Panc1 (cell line): ENCODE results near the gene BACH2. TPM values are rescaled to one million over a fixed set of nuclear protein-coding genes. Genes with fewer than 3 reads are reported as not detected.

ENCODE experiments used
- ATAC-seq: fragments of 200-7000 bp; cut with Tn5 transposase; 2 replicates; pipeline ENCODE4 v1.9.1; 2020; ENCODE audit warnings: mild to moderate bottlenecking, moderate library complexity
- BruUV-seq: library from RNA; stranded (reverse); fragments of 400-500 nt; replicated peaks from 2 replicates; lab custom pipeline; 2021; lab: Mats Ljungman, UMichigan
- CTCF ChIA-PET: fragments of 300-600 bp; sonication (Branson Sonifier 250); formaldehyde crosslinking; loops from one replicate; lab custom pipeline; 2022; ENCODE audit warnings: antibody characterized with exemption; lab: Charles Lee
- POLR2A ChIA-PET: fragments of 300-600 bp; sonication (Branson Sonifier 250); formaldehyde crosslinking; loops from one replicate; lab custom pipeline; 2022; ENCODE audit warnings: antibody characterized with exemption; lab: Charles Lee
- DNase-seq: peaks from one replicate; pipeline ENCODE4 v3.0.0-alpha.2; 2010; ENCODE audit warnings: low read depth, low spot score
- H3K27ac ChIP-seq: 2 replicates; pipeline ENCODE4 v1.5.1; 2011; ENCODE audit warnings: mild to moderate bottlenecking, low read length, inconsistent platforms
- H3K27me3 ChIP-seq: fragments of 200-500 bp; sonication (Bioruptor generic); 2 replicates; pipeline ENCODE4 v1.6.0; 2014; ENCODE audit warnings: low read length, inconsistent platforms; ENCODE audit not compliant: control insufficient read depth, insufficient read depth
- H3K36me3 ChIP-seq: fragments of 200-500 bp; sonication (Bioruptor generic); 2 replicates; pipeline ENCODE4 v1.5.1; 2014; ENCODE audit warnings: inconsistent platforms, mild to moderate bottlenecking, low read length, moderate library complexity; ENCODE audit not compliant: control insufficient read depth, insufficient read depth
- H3K4me1 ChIP-seq: 2 replicates; pipeline ENCODE4 v1.5.1; 2011; ENCODE audit warnings: inconsistent platforms, mild to moderate bottlenecking, low read length, moderate library complexity; ENCODE audit not compliant: control insufficient read depth, insufficient read depth
- H3K4me3 ChIP-seq, 2 experiments: 2 replicates each; pipeline ENCODE4 v1.5.1; 2011 to 2012; ENCODE audit warnings: low read depth in 2 of 2, low read length in 2 of 2, mild to moderate bottlenecking in 2 of 2, inconsistent platforms in 1 of 2, moderate library complexity in 1 of 2
- H3K9me3 ChIP-seq: fragments of 200-500 bp; sonication (Bioruptor generic); 2 replicates; pipeline ENCODE4 v1.5.1; 2014; ENCODE audit warnings: low read depth, mild to moderate bottlenecking, inconsistent platforms, low read length, moderate library complexity; ENCODE audit not compliant: control insufficient read depth, insufficient read depth
- POLR2AphosphoS5 ChIP-seq: IDR thresholded peaks from 2 replicates; pipeline ENCODE4 v1.6.1; 2012; ENCODE audit warnings: mild to moderate bottlenecking, low read depth, low read length, moderate library complexity
- SIN3A ChIP-seq: IDR thresholded peaks from 2 replicates; pipeline ENCODE4 v1.6.1; 2012; ENCODE audit warnings: low read depth, mild to moderate bottlenecking, low read length, moderate library complexity, borderline replicate concordance; ENCODE audit not compliant: insufficient read depth
- TCF7L2 ChIP-seq: IDR thresholded peaks from 2 replicates; pipeline ENCODE4 v1.6.1; 2011; ENCODE audit warnings: mild to moderate bottlenecking, low read depth, low read length, inconsistent platforms
- in situ Hi-C: cut with HindIII; loops from 2 replicates; pipeline ENCODE4 v1.10.0; 2016; ENCODE audit warnings: low sequenced_read_pairs, low pct_unique_long_range_greater_than_20kb
- intact Hi-C: fragments of 100-400 bp; cut with micrococcal nuclease; formaldehyde crosslinking; loops from one replicate; pipeline ENCODE4 v1.10.0; 2022; ENCODE audit not compliant: unreplicated experiment
- total RNA-seq: library from RNA; stranded (reverse); gene quantifications from one replicate; pipeline ENCODE4 v1.2.1, GENCODE V29; 2021; ENCODE audit not compliant: unreplicated experiment
- TF ChIP-seq, protein P1 (sequence below), 2 experiments: IDR thresholded peaks; 2 replicates each; pipeline ENCODE4 v1.6.1; 2011 to 2012; ENCODE audit warnings: low read depth in 2 of 2, control low read depth in 1 of 2, low read length in 1 of 2, mild to moderate bottlenecking in 1 of 2, moderate library complexity in 1 of 2; ENCODE audit not compliant: insufficient read depth in 1 of 2
- TF ChIP-seq, protein P2 (sequence below): fragments of 450-650 bp; IDR thresholded peaks from 2 replicates; pipeline ENCODE4 v1.5.1; 2017; ENCODE audit warnings: mild to moderate bottlenecking

The BACH2 gene
- total RNA-seq, 1 experiment from 2014 or later: 1.6 TPM

DNA sequence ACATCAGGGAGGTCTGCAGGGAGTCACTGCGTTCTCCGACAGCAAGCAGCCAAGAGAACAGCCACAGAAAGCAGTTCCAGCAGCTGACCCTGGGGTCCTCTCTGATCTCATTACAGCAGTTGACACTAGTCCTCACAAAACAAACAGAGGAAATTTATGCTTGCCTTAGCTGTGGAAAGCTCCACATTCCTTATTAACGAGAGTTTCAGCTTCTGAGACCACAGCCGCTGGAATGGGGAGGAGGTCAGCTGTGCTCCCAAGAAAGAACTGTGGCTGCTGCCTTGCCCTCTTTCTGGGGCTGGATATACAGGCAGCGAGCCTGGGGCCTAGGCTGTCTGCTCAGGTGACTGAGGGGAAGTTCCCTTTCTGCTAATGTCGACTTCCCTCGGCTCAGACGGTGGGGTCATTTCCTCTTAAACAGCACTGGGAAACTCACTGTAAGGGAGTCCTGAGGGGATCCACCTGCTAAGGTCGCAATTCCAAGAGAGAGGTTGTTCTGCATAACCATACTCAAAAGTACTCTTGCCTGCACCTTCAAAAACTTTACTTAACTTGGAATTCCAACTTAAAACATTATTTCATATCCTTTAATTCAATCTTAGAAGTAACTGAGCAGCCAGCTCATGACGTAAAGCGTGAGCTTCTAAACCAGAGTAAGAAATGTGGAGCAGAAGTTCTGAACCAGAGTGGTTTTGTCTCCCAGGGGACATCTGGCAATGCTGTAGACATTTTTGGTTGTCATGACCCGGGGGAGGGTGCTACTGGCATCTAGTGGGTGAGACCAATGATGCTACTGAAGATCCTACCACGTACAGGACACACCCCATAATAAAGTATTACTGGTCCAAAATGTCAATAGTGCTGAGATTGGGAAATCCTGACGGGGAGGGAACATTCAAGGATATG lies 80.3 kb downstream of the BACH2 start:
- peaks cover 25% of the 10 kb centered on the region for H3K4me1 ChIP-seq
- ATAC-seq (no peak), DNase-seq (no peak)
- in situ Hi-C loops (no loop called here), intact Hi-C loops (no loop called here)
- ChIA-PET POLR2A (interaction anchor here (0.6 kb wide), 1 partner anchor 87 kb away, joined by 8 read pairs; no protein-coding TSS in a partner anchor), CTCF (no interaction called here)
- H3K36me3 ChIP-seq: no peaks in the 10 kb centered on the region
- TF ChIP-seq TCF7L2: no peak
- TF ChIP-seq POLR2AphosphoS5: no peak
- TF ChIP-seq, protein P1, sequence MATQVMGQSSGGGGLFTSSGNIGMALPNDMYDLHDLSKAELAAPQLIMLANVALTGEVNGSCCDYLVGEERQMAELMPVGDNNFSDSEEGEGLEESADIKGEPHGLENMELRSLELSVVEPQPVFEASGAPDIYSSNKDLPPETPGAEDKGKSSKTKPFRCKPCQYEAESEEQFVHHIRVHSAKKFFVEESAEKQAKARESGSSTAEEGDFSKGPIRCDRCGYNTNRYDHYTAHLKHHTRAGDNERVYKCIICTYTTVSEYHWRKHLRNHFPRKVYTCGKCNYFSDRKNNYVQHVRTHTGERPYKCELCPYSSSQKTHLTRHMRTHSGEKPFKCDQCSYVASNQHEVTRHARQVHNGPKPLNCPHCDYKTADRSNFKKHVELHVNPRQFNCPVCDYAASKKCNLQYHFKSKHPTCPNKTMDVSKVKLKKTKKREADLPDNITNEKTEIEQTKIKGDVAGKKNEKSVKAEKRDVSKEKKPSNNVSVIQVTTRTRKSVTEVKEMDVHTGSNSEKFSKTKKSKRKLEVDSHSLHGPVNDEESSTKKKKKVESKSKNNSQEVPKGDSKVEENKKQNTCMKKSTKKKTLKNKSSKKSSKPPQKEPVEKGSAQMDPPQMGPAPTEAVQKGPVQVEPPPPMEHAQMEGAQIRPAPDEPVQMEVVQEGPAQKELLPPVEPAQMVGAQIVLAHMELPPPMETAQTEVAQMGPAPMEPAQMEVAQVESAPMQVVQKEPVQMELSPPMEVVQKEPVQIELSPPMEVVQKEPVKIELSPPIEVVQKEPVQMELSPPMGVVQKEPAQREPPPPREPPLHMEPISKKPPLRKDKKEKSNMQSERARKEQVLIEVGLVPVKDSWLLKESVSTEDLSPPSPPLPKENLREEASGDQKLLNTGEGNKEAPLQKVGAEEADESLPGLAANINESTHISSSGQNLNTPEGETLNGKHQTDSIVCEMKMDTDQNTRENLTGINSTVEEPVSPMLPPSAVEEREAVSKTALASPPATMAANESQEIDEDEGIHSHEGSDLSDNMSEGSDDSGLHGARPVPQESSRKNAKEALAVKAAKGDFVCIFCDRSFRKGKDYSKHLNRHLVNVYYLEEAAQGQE (IDR thresholded peaks at IDR 0.05; ENCODE audit: insufficient read depth in 1 of 2, low read depth in 2 of 2, low read length in 1 of 2): no peak
- TF ChIP-seq SIN3A: no peak
- TF ChIP-seq, protein P2, sequence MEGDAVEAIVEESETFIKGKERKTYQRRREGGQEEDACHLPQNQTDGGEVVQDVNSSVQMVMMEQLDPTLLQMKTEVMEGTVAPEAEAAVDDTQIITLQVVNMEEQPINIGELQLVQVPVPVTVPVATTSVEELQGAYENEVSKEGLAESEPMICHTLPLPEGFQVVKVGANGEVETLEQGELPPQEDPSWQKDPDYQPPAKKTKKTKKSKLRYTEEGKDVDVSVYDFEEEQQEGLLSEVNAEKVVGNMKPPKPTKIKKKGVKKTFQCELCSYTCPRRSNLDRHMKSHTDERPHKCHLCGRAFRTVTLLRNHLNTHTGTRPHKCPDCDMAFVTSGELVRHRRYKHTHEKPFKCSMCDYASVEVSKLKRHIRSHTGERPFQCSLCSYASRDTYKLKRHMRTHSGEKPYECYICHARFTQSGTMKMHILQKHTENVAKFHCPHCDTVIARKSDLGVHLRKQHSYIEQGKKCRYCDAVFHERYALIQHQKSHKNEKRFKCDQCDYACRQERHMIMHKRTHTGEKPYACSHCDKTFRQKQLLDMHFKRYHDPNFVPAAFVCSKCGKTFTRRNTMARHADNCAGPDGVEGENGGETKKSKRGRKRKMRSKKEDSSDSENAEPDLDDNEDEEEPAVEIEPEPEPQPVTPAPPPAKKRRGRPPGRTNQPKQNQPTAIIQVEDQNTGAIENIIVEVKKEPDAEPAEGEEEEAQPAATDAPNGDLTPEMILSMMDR: no peak
- H3K4me3 ChIP-seq: no peak overlapping the region
- H3K27me3 ChIP-seq: no peaks in the 10 kb centered on the region
- no peak overlapping the region for H3K27ac ChIP-seq
- no TSS peak for BruUV-seq
- H3K9me3 ChIP-seq: no peaks in the 10 kb centered on the region

DNA sequence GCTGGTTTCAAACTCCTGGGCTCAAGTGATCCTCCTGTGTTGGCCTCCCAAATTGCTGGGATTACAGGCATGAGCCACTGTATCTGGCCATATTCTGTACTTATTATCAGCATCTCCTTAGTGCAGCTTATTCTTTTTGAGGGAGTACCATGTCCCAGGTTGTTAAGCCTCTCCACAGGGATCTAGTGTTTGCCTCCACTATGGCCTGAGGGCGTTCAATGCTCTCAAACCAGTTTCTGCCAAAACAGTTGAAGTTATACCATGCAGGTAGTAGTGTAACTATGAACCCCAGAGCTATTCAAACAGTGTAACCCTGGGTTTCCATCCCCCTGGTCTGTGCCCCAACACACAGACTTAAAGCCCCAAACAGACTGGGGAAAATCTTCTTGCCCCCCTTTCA lies 81.7 kb downstream of the BACH2 start:
- Histone ChIP-seq H3K27ac (no peak overlapping the region), H3K4me1 (peaks cover 22% of the 10 kb centered on the region), H3K4me3 (no peak overlapping the region), H3K36me3 (no peaks in the 10 kb centered on the region), H3K9me3 (no peaks in the 10 kb centered on the region), H3K27me3 (no peaks in the 10 kb centered on the region)
- CTCF ChIA-PET: no interaction called here
- DNase-seq (no peak), ATAC-seq (no peak)
- intact Hi-C loops (no loop called here), in situ Hi-C loops (no loop called here)
- BruUV-seq: no TSS peak
- no peak for TF ChIP-seq TCF7L2
- TF ChIP-seq, protein P2: no peak
- POLR2A ChIA-PET: interaction anchor here (0.5 to 0.6 kb wide), 2 partner anchors 70 to 81 kb away, joined by 5 to 10 read pairs; no protein-coding TSS in a partner anchor
